ENCODE measurements around the gene CCDC59. TPM values are rescaled to one million over a fixed set of nuclear protein-coding genes. Genes with fewer than 3 reads are reported as not detected.

The CCDC59 gene
- total RNA-seq, 1 donor from 2014 or later = 35.7 TPM

- Histone ChIP-seq H3K4me3 (no peak overlapping the region), H3K27ac (no peak overlapping the region), H3K4me1 (no peaks in the 10 kb centered on the region), H3K9me3 (no peaks in the 10 kb centered on the region), H3K36me3 (no peaks in the 10 kb centered on the region), H3K27me3 (no peaks in the 10 kb centered on the region)
- no peak for TF ChIP-seq CTCF (IDR thresholded peaks at IDR 0.05)
- ATAC-seq (no peak), DNase-seq (no peak)
- intact Hi-C loops (cut with DNase I) = no loop called here
Observed at GRCh38 chr12:82327861-82328260, 30.3 kb downstream of the CCDC59 start.

- no peaks in the 10 kb centered on the region for H3K27me3 ChIP-seq
- ATAC-seq (no peak), DNase-seq (no peak)
- H3K36me3 ChIP-seq = no peaks in the 10 kb centered on the region
- TF ChIP-seq CTCF (IDR thresholded peaks at IDR 0.05) = peak; percentile 55
- no peak overlapping the region for H3K27ac ChIP-seq
- intact Hi-C loops (cut with DNase I) = no loop called here
- H3K9me3 ChIP-seq = no peaks in the 10 kb centered on the region
- no peaks in the 10 kb centered on the region for H3K4me1 ChIP-seq
- no peak overlapping the region for H3K4me3 ChIP-seq
Observed at GRCh38 chr12:82326905-82327503, 31.2 kb downstream of the CCDC59 start.

GRCh38 chr12:82325540-82326336 lies 32.4 kb downstream of the CCDC59 start:
- Histone ChIP-seq H3K36me3 (no peaks in the 10 kb centered on the region), H3K4me1 (no peaks in the 10 kb centered on the region), H3K27me3 (no peaks in the 10 kb centered on the region), H3K9me3 (no peaks in the 10 kb centered on the region), H3K27ac (no peak overlapping the region), H3K4me3 (no peak overlapping the region)
- ATAC-seq (no peak), DNase-seq (no peak)
- intact Hi-C loops (cut with DNase I) = no loop called here
- no peak for TF ChIP-seq CTCF (IDR thresholded peaks at IDR 0.05)

GRCh38 chr12:82319276-82319675 lies 38.9 kb downstream of the CCDC59 start:
- Histone ChIP-seq H3K9me3 (no peaks in the 10 kb centered on the region), H3K36me3 (no peaks in the 10 kb centered on the region), H3K4me3 (no peak overlapping the region), H3K27ac (no peak overlapping the region), H3K27me3 (no peaks in the 10 kb centered on the region), H3K4me1 (no peaks in the 10 kb centered on the region)
- no peak for ATAC-seq
- intact Hi-C loops (cut with DNase I) = no loop called here
- no peak for TF ChIP-seq CTCF (IDR thresholded peaks at IDR 0.05)
- no peak for DNase-seq

GRCh38 chr12:82314406-82314892 lies 43.7 kb downstream of the CCDC59 start:
- Histone ChIP-seq H3K36me3 (no peaks in the 10 kb centered on the region), H3K4me3 (no peak overlapping the region), H3K27me3 (no peaks in the 10 kb centered on the region), H3K4me1 (no peaks in the 10 kb centered on the region), H3K27ac (no peak overlapping the region), H3K9me3 (no peaks in the 10 kb centered on the region)
- intact Hi-C loops (cut with DNase I) = no loop called here
- DNase-seq (peak; percentile 69), ATAC-seq (peak; percentile 58)
- TF ChIP-seq CTCF (IDR thresholded peaks at IDR 0.05) = no peak

Other genes with a start within 250 kb of the CCDC59 start
- gene METTL25, start 142 bp upstream of the CCDC59 start, total RNA-seq = 15.1 TPM

Measured in upper lobe of right lung (tissue), 1 donor.